ENCODE measurements around the gene SP100.
A peak's percentile ranks its signal among the peaks of the same experiment; 100 is the strongest.

SP100 gene

GRCh38 chr2:230564805-230565779 lies 149.1 kb downstream of the SP100 start:
- DNase-seq, result no peak

GRCh38 chr2:230569298-230569697 lies 153.3 kb downstream of the SP100 start:
- no peak for DNase-seq

- no peak for DNase-seq
Measured at GRCh38 chr2:230570987-230571386, 155.0 kb downstream of the SP100 start.

GRCh38 chr2:230575642-230576324 lies 159.8 kb downstream of the SP100 start:
- DNase-seq, result peak; percentile 8 to 11

GRCh38 chr2:230577114-230577513 lies 161.1 kb downstream of the SP100 start:
- no peak for DNase-seq

- no peak for DNase-seq
Measured at GRCh38 chr2:230578106-230578505, 162.1 kb downstream of the SP100 start.

GRCh38 chr2:230582851-230583283 lies 166.9 kb downstream of the SP100 start:
- no peak for DNase-seq

- no peak for DNase-seq
Measured at GRCh38 chr2:230583581-230583980, 167.6 kb downstream of the SP100 start.

- no peak for DNase-seq
Measured at GRCh38 chr2:230586328-230586982, 170.5 kb downstream of the SP100 start.

- DNase-seq, result no peak
Measured at GRCh38 chr2:230589025-230589424, 173.0 kb downstream of the SP100 start.

- DNase-seq, result peak in 1 of 2 experiments; percentile 12
Measured at GRCh38 chr2:230589497-230590015, 173.6 kb downstream of the SP100 start.

- DNase-seq, result no peak
Measured at GRCh38 chr2:230590333-230590732, 174.3 kb downstream of the SP100 start.

GRCh38 chr2:230591850-230592249 lies 175.8 kb downstream of the SP100 start:
- DNase-seq, result no peak

GRCh38 chr2:230592775-230593174 lies 176.8 kb downstream of the SP100 start:
- no peak for DNase-seq
